ENCODE results near the gene FIGLA.
"Not testable (repeated sequence)": the region's sequence is repeated elsewhere in the genome, so short reads cannot be mapped to it uniquely, and the experiment has no call there.

The FIGLA gene

GRCh38 chr2:70739492-70739891 is 51.0 kb downstream of the FIGLA start:
- not testable (repeated sequence) for DNase-seq

- DNase-seq: no peak
Measured at GRCh38 chr2:70738159-70738558, 52.3 kb downstream of the FIGLA start.

GRCh38 chr2:70735071-70735470 is 55.4 kb downstream of the FIGLA start:
- no peak for DNase-seq

- DNase-seq: no peak
Measured at GRCh38 chr2:70733646-70734180, 56.7 kb downstream of the FIGLA start.

GRCh38 chr2:70732766-70733645 is 57.4 kb downstream of the FIGLA start:
- no peak for DNase-seq

- no peak for DNase-seq
Measured at GRCh38 chr2:70730730-70731129, 59.7 kb downstream of the FIGLA start.

- DNase-seq: no peak
Measured at GRCh38 chr2:70729647-70730046, 60.8 kb downstream of the FIGLA start.

GRCh38 chr2:70728128-70728527 is 62.3 kb downstream of the FIGLA start:
- DNase-seq: no peak
